Endodermal cell (in vitro differentiated cells): Measurements from ENCODE around the gene FOXO4. TPM values are rescaled to one million over a fixed set of nuclear protein-coding genes. Genes with fewer than 3 reads are reported as not detected.
A peak's percentile ranks its signal among the peaks of the same experiment; 100 is the strongest.

ENCODE experiments used
- DNase-seq: peaks from one replicate; pipeline ENCODE4 v3.0.0-alpha.2; 2017
- H3K27ac ChIP-seq: 2 replicates; pipeline ENCODE4 v1.5.1; 2013; ENCODE audit warnings: mild to moderate bottlenecking, low read depth, low read length, moderate library complexity
- H3K27me3 ChIP-seq: 2 replicates; pipeline ENCODE4 v1.6.1; 2013; ENCODE audit warnings: mild to moderate bottlenecking, low read length, moderate library complexity; ENCODE audit not compliant: insufficient read depth, control insufficient read depth, poor library complexity, severe bottlenecking
- H3K36me3 ChIP-seq: 2 replicates; pipeline ENCODE4 v1.7.0; 2013; ENCODE audit warnings: mild to moderate bottlenecking, low read length, moderate library complexity; ENCODE audit not compliant: control insufficient read depth, insufficient read depth
- H3K4me1 ChIP-seq: one replicate; pipeline ENCODE4 v1.7.0; 2013; ENCODE audit warnings: low read length; ENCODE audit not compliant: control insufficient read depth, insufficient read depth
- H3K4me3 ChIP-seq: 2 replicates; pipeline ENCODE4 v1.5.1; 2013; ENCODE audit warnings: mild to moderate bottlenecking, low read length, moderate library complexity
- H3K9ac ChIP-seq: 2 replicates; pipeline ENCODE4 v1.6.1; 2013; ENCODE audit warnings: mild to moderate bottlenecking, low read length, moderate library complexity; ENCODE audit not compliant: poor library complexity, severe bottlenecking; ENCODE audit errors: extremely low read depth
- H3K9me3 ChIP-seq: 2 replicates; pipeline ENCODE4 v1.6.1; 2013; ENCODE audit warnings: mild to moderate bottlenecking, low read length, moderate library complexity; ENCODE audit not compliant: control insufficient read depth
- H3K27ac Mint-ChIP-seq: 2 replicates; pipeline ENCODE4 v1.8.0; 2020; ENCODE audit warnings: mixed read lengths
- H3K27me3 Mint-ChIP-seq: 2 replicates; pipeline ENCODE4 v1.8.0; 2021; ENCODE audit warnings: mild to moderate bottlenecking, mixed read lengths; ENCODE audit not compliant: insufficient read depth
- H3K36me3 Mint-ChIP-seq: 2 replicates; pipeline ENCODE4 v1.8.0; 2020; ENCODE audit warnings: low read depth, mixed read lengths
- H3K4me1 Mint-ChIP-seq: 2 replicates; pipeline ENCODE4 v1.8.0; 2020; ENCODE audit warnings: mixed read lengths
- H3K4me3 Mint-ChIP-seq: 2 replicates; pipeline ENCODE4 v1.8.0; 2020; ENCODE audit warnings: mild to moderate bottlenecking, moderate library complexity, mixed read lengths
- H3K9me3 Mint-ChIP-seq: 2 replicates; pipeline ENCODE4 v1.8.0; 2020; ENCODE audit warnings: mild to moderate bottlenecking, mixed read lengths
- WGBS, 2 experiments: methylation state at CpG; one replicate each; pipeline versions ENCODE4 v1.1.5 to v1.1.7; 2013; ENCODE audit warnings: missing lambda C conversion rate in 2 of 2, mixed read lengths in 1 of 2; ENCODE audit not compliant: insufficient coverage in 1 of 2, insufficient read length in 1 of 2; 5-methylcytosine and 5-hydroxymethylcytosine counted together
- total RNA-seq, 2 donors: library from RNA; stranded (reverse); fragmentation: NEBNext Ultra II Directional in 1 of 2; extraction: Animal tissue kit (Norgen Biotek cat#: 25700) in 1 of 2; gene quantifications; 2 replicates in 1 of 2; 3 replicates in 1 of 2; pipeline ENCODE4 v1.2.1, GENCODE V29; 2021
- TF ChIP-seq, protein P1 (sequence below): fragments of 200-600 bp; sonication (generic); conservative IDR thresholded peaks from 2 replicates; pipeline ENCODE4 v1.5.0; 2021; ENCODE audit warnings: antibody characterized with exemption, mild to moderate bottlenecking

FOXO4 gene
- total RNA-seq, 2 donors from 2014 or later, result 14.6 to 17.5 TPM

DNA sequence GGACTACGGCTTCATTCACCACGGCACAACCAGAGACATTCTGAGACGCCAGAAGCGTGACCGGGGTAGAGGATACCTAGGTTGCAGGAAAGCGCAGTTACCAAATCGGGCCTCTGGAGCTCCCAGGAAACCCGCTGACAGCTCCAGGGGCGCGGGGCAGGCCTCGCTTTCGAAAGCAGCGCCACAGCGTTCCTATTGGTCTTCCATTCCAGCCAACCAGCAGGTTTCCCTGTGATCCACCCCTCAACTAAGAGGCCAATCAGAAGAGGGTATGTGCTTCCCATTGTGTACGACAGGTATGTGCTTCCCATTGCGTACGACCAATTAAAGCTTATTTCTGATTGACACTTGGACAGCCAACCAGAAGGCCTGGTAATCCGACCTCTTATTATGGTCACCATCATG is 42.4 kb upstream of the FOXO4 start:
- Mint-ChIP-seq H3K36me3 (peaks cover 8% of the 10 kb centered on the region), H3K4me3 (peak overlapping the region; percentile 58), H3K4me1 (no peaks in the 10 kb centered on the region), H3K27me3 (no peaks in the 10 kb centered on the region), H3K9me3 (peaks cover 38% of the 10 kb centered on the region), H3K27ac (peak overlapping the region; percentile 63)
- WGBS, 2 experiments, result 44 to 89% methylated on average over 7 to 18 of the region's 18 CpGs
- Histone ChIP-seq H3K9me3 (no peaks in the 10 kb centered on the region), H3K4me3 (no peak overlapping the region), H3K27ac (no peak overlapping the region), H3K4me1 (no peaks in the 10 kb centered on the region), H3K27me3 (no peaks in the 10 kb centered on the region), H3K9ac (no peak overlapping the region), H3K36me3 (peaks cover 4% of the 10 kb centered on the region)
- TF ChIP-seq, protein P1, sequence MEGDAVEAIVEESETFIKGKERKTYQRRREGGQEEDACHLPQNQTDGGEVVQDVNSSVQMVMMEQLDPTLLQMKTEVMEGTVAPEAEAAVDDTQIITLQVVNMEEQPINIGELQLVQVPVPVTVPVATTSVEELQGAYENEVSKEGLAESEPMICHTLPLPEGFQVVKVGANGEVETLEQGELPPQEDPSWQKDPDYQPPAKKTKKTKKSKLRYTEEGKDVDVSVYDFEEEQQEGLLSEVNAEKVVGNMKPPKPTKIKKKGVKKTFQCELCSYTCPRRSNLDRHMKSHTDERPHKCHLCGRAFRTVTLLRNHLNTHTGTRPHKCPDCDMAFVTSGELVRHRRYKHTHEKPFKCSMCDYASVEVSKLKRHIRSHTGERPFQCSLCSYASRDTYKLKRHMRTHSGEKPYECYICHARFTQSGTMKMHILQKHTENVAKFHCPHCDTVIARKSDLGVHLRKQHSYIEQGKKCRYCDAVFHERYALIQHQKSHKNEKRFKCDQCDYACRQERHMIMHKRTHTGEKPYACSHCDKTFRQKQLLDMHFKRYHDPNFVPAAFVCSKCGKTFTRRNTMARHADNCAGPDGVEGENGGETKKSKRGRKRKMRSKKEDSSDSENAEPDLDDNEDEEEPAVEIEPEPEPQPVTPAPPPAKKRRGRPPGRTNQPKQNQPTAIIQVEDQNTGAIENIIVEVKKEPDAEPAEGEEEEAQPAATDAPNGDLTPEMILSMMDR, result no peak
- DNase-seq, result peak; percentile 93

DNA sequence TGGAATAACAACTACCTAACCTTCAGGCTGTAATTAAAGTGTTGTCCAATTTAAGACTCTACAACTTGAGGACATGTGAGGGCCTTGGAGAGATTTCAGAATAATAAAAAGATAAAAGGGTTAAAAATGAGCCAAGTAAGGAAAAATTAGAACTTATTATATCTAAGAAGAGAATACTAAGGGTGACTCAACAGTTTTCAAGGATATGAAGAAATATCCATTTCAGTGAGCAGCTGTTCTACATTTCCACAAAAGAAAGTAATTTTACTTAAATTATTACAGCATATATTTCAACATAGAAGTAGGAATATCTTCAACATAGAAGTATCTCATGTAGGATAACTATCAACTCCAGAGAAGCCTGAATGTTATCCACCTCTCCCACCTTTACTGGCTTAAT is 38.8 kb upstream of the FOXO4 start:
- Histone ChIP-seq H3K4me3 (no peak overlapping the region), H3K27ac (no peak overlapping the region), H3K36me3 (peaks cover 12% of the 10 kb centered on the region), H3K9me3 (no peaks in the 10 kb centered on the region), H3K27me3 (no peaks in the 10 kb centered on the region), H3K4me1 (no peaks in the 10 kb centered on the region), H3K9ac (no peak overlapping the region)
- TF ChIP-seq, protein P1, result no peak
- H3K27me3 Mint-ChIP-seq, result no peaks in the 10 kb centered on the region
- H3K36me3 Mint-ChIP-seq, result peaks cover 14% of the 10 kb centered on the region
- H3K27ac Mint-ChIP-seq, result no peak overlapping the region
- no peak for DNase-seq
- H3K4me1 Mint-ChIP-seq, result no peaks in the 10 kb centered on the region
- H3K9me3 Mint-ChIP-seq, result peaks cover 23% of the 10 kb centered on the region
- no peak overlapping the region for H3K4me3 Mint-ChIP-seq

DNA sequence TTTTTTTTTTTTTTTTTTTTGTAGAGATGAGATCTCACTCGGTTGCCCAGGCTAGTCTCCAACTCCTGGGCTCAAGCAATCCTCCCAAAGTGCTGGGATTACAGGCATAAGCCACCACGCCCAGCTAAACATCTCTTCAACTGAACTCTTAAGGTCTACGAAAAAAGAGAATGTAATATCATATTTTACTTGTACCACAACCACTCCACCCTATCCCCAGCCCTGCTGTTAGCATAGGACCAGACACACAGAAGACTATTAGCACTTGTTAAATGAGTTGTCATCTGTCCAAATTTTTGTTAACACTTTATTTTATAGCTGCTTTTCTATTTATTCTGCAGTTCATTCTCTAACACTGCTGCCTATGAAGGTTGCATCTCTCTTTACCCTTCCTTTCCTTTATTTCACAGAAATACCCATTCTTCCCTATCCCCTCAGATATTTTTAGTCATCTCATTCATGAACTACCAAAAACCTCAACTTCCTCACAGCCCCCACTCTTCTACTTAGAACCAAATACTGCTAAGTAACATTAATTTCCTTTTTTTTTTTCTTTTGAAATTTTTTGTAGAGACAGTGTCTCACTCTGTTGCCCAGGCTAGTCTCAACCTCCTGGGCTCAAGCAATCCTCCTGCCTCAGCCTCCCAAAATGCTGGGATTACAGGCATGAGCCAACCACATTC is 37.7 kb upstream of the FOXO4 start:
- H3K27ac ChIP-seq, result no peak overlapping the region
- peaks cover 26% of the 10 kb centered on the region for H3K9me3 Mint-ChIP-seq
- no peak overlapping the region for H3K4me3 ChIP-seq
- H3K9ac ChIP-seq, result no peak overlapping the region
- H3K4me1 ChIP-seq, result no peaks in the 10 kb centered on the region
- H3K27me3 ChIP-seq, result no peaks in the 10 kb centered on the region
- no peaks in the 10 kb centered on the region for H3K4me1 Mint-ChIP-seq
- TF ChIP-seq, protein P1, result no peak
- H3K9me3 ChIP-seq, result no peaks in the 10 kb centered on the region
- H3K27me3 Mint-ChIP-seq, result no peaks in the 10 kb centered on the region
- H3K36me3 ChIP-seq, result peaks cover 19% of the 10 kb centered on the region
- peaks cover 19% of the 10 kb centered on the region for H3K36me3 Mint-ChIP-seq
- DNase-seq, result no peak
- H3K27ac Mint-ChIP-seq, result no peak overlapping the region
- H3K4me3 Mint-ChIP-seq, result no peak overlapping the region
- 96% methylated on average over 2 of the region's 3 CpGs; no CpG with 5 or more reads in 1 of the 2 experiments for WGBS, 2 experiments
